LNCaP clone FGC (cell line): ENCODE results near the gene ZNF521.
"Not testable (repeated sequence)": the region's sequence is repeated elsewhere in the genome, so short reads cannot be mapped to it uniquely, and the experiment has no call there.

Source experiments
- DNase-seq: peaks from one replicate; pipeline ENCODE4 v3.0.0-alpha.2; 2011; ENCODE audit warnings: low read depth
- H3K4me3 ChIP-seq: 2 replicates; pipeline ENCODE4 v1.5.1; 2011; ENCODE audit warnings: mild to moderate bottlenecking, low read depth, low read length, control low read depth
- TF ChIP-seq, protein P1 (sequence below): IDR thresholded peaks from 2 replicates; pipeline ENCODE4 v1.5.1; 2012; ENCODE audit warnings: mild to moderate bottlenecking; ENCODE audit not compliant: control insufficient read depth, insufficient read depth; ENCODE audit errors: extremely low read depth

Gene ZNF521

DNA sequence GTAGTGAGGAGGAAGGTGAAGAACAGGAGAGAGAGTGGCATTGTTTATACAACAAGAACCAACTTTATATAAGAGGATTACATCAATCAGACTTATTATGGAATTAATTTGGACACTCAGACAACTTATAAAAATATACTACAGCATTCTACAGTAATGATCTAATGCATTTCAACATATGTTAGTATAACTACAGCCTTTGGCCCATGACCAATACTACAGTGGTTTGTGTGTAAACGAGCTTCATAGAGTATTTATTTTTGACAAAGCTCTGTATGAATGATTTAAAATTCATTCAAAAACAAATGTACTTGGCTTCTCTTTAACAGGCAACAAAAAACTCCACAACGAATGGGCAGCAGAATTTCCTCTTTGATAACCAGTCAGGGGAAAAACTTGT, 72.8 kb downstream of the ZNF521 start:
- H3K4me3 ChIP-seq, result no peak overlapping the region
- DNase-seq, result no peak
- TF ChIP-seq, protein P1, sequence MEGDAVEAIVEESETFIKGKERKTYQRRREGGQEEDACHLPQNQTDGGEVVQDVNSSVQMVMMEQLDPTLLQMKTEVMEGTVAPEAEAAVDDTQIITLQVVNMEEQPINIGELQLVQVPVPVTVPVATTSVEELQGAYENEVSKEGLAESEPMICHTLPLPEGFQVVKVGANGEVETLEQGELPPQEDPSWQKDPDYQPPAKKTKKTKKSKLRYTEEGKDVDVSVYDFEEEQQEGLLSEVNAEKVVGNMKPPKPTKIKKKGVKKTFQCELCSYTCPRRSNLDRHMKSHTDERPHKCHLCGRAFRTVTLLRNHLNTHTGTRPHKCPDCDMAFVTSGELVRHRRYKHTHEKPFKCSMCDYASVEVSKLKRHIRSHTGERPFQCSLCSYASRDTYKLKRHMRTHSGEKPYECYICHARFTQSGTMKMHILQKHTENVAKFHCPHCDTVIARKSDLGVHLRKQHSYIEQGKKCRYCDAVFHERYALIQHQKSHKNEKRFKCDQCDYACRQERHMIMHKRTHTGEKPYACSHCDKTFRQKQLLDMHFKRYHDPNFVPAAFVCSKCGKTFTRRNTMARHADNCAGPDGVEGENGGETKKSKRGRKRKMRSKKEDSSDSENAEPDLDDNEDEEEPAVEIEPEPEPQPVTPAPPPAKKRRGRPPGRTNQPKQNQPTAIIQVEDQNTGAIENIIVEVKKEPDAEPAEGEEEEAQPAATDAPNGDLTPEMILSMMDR, result no peak

DNA sequence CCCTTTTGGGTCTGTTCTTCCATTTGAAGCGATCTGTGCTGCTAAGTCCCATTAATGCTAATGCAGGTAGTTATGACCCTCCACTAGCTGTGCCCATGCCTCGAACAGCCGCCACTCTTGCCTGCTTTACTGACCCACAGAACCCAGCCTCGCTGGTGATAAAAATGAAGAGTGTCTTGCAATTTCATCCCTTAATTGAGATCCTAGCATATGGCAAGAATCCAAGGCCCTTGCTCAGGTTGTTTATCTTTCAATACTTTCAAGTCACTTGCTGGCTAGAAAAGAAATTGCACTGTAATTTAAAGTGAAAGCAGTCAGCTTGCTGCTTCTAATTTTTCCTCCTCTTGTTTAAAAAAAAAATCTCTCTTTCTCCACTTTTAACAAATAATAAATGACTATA, 73.6 kb downstream of the ZNF521 start:
- no peak overlapping the region for H3K4me3 ChIP-seq
- DNase-seq, result no peak
- TF ChIP-seq, protein P1, result no peak

DNA sequence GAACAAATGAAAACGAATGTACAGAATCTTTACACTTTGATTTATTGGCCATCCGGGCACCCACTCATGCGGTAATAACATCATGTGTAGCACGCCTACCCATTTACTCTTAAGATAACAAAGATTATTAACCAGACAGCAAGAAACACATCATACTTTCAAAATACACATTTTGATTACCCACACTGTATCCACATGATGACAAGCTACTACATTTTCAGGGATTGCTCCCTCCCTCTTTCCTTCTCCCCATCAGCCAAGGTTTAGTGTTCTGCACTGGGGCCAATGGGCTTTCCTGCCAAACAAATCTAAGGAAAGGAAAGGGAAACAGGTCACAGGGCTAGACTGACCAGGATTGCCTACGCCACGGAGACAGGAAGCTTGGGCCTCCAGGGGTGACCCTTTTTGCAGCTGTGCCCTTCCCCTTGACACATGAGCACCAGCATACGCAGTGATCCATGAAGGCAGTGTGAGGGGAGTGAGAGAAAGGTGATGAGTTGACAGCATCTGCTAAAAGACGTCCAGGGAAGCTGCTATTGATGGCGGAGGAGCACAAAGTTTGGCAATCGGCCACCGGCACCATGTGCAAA, 76.5 kb downstream of the ZNF521 start:
- TF ChIP-seq, protein P1, result no peak

DNA sequence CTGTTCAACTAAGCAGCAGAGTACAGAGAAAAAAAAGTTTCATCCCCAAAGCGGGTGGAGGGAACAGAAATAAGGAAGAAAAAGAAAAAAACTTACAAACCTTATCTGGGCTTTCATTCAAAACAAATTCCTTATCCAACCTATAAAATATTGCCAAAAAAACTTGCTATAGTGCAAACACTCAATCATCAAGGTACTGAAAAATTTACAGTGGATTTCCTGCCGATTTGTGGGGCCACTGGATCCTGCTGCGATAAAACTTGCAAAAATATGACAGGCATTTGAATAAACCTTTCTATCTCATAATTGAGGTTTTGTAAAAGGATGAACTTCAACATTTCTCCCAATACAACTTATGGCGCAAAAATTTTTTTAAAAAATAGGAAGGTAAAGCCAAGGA, 77.0 kb downstream of the ZNF521 start:
- no peak overlapping the region for H3K4me3 ChIP-seq
- TF ChIP-seq, protein P1, result no peak
- no peak for DNase-seq

More for the DNA sequence above, 76.5 kb downstream of the ZNF521 start:
- H3K4me3 ChIP-seq, result no peak overlapping the region
- no peak for DNase-seq

DNA sequence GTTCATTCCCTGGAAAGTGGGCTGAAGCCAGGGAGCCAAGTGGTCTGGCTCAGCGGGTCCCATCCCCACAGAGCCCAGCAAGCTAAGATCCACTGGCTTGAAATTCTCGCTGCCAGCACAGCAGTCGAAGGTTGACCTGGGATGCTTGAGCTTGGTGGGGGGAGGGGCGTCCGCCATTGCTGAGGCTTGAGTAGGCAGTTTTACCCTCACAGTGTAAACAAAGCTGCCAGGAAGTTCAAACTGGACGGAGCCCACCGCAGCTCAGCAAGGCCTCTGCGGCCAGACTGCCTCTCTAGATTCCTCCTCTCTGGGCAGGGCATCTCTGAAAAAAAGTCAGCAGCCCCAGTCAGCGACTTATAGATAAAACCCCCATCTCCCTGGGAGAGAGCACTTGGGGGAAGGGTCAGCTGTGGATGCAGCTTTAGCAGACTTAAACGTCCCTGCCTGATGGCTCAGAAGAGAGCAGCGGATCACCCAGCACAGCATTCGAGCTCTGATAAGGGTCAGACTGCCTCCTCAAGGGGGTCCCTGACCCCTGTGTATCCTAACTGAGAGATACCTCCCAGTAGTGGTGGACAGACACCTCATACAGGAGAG, 84.9 kb downstream of the ZNF521 start:
- DNase-seq, H3K4me3 ChIP-seq: not testable (repeated sequence)

DNA sequence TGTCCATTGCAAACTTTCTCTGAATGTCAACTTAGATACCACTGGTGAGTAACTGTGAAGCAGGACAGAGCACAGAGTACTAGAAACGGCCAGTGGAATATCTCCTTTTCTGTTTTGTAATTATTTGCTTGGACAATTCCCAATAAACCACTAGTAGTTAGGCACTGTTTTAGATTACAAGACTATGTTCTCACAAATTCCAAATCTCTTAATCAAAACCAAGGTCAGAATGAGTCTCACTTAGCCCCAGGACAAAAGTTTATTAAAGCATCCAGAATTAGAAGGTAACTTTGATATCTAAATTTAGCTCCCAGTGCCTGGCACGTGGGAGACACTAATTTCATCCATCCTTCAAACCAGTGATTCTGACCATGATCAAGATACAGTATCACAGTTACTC, 89.0 kb downstream of the ZNF521 start:
- TF ChIP-seq, protein P1, result no peak
- DNase-seq, result no peak
- H3K4me3 ChIP-seq, result no peak overlapping the region

DNA sequence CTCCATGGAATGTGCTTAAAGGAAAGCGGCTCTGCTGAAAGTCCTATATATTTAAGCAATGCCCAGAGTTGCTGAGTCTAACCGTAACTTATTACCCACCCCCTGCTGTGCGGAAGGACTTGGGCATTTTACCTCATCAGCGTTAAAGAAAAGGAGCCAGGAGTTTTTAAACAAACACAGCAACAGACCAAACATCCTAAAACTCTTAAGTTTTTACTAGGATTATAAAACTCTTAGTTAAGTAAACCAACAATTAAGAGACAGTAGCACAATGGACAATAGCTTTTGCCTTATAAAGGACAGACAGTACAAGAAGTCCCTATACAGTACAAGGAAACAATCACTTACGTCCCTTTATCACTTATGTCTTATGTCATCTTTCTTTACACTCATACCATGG, 90.2 kb downstream of the ZNF521 start:
- TF ChIP-seq, protein P1, result no peak
- no peak overlapping the region for H3K4me3 ChIP-seq
- peak; percentile 17 for DNase-seq
